SK-N-MC (cell line): ENCODE results near the gene FOXO3B.
"Not testable (repeated sequence)": the region's sequence is repeated elsewhere in the genome, so short reads cannot be mapped to it uniquely, and the experiment has no call there.

Experiments used
- DNase-seq: peaks from one replicate; pipeline ENCODE4 v3.0.0-alpha.2; 2011; ENCODE audit warnings: low read depth, low spot score
- H3K27ac ChIP-seq: fragments of 200-600 bp; sonication (generic); 2 replicates; pipeline ENCODE4 v1.5.1; 2016; ENCODE audit warnings: mixed run types
- H3K36me3 ChIP-seq: fragments of 200-600 bp; sonication (generic); 2 replicates; pipeline ENCODE4 v1.6.1; 2017; ENCODE audit warnings: antibody characterized with exemption, low read length, mixed read lengths; ENCODE audit not compliant: insufficient read depth
- H3K4me3 ChIP-seq: fragments of 200-600 bp; sonication (generic); 2 replicates; pipeline ENCODE4 v1.5.1; 2016
- H3K9ac ChIP-seq: fragments of 200-600 bp; sonication (generic); 2 replicates; pipeline ENCODE4 v1.8.0; 2017; ENCODE audit warnings: mixed run types, mixed read lengths; ENCODE audit not compliant: insufficient read length
- H3K9me3 ChIP-seq: fragments of 200-600 bp; sonication (generic); 2 replicates; pipeline ENCODE4 v1.6.1; 2017; ENCODE audit warnings: low read depth, mild to moderate bottlenecking, antibody characterized with exemption, low read length, moderate library complexity, mixed read lengths

The FOXO3B gene

GRCh38 chr17:18676928-18677327 lies 5.2 kb downstream of the FOXO3B start:
- DNase-seq, H3K9ac ChIP-seq, H3K4me3 ChIP-seq, H3K27ac ChIP-seq, H3K9me3 ChIP-seq: not testable (repeated sequence)
- peaks cover 14% of the 10 kb centered on the region; the same call in 1 of the 2 replicates for H3K36me3 ChIP-seq

GRCh38 chr17:18672395-18673227 lies 9.5 kb downstream of the FOXO3B start:
- H3K9me3 ChIP-seq, H3K4me3 ChIP-seq, H3K9ac ChIP-seq, DNase-seq, H3K27ac ChIP-seq: not testable (repeated sequence)
- peaks cover 23% of the 10 kb centered on the region; the same call in 1 of the 2 replicates for H3K36me3 ChIP-seq

- H3K36me3 ChIP-seq = peaks cover 14% of the 10 kb centered on the region; the same call in 1 of the 2 replicates
- not testable (repeated sequence) for H3K27ac ChIP-seq, H3K4me3 ChIP-seq, H3K9ac ChIP-seq, DNase-seq, H3K9me3 ChIP-seq
Observed at GRCh38 chr17:18668625-18669024, 13.5 kb downstream of the FOXO3B start.

GRCh38 chr17:18667535-18667934 lies 14.6 kb downstream of the FOXO3B start:
- not testable (repeated sequence) for DNase-seq, H3K4me3 ChIP-seq, H3K9me3 ChIP-seq, H3K27ac ChIP-seq, H3K9ac ChIP-seq
- H3K36me3 ChIP-seq = peaks cover 14% of the 10 kb centered on the region; the same call in 1 of the 2 replicates

GRCh38 chr17:18666326-18666725 lies 15.8 kb downstream of the FOXO3B start:
- not testable (repeated sequence) for H3K9me3 ChIP-seq, H3K36me3 ChIP-seq, H3K4me3 ChIP-seq, H3K27ac ChIP-seq, H3K9ac ChIP-seq, DNase-seq

GRCh38 chr17:18661924-18662624 lies 20.0 kb downstream of the FOXO3B start:
- not testable (repeated sequence) for H3K36me3 ChIP-seq, H3K9ac ChIP-seq, H3K9me3 ChIP-seq, DNase-seq, H3K27ac ChIP-seq, H3K4me3 ChIP-seq

- not testable (repeated sequence) for H3K9me3 ChIP-seq, DNase-seq, H3K27ac ChIP-seq, H3K36me3 ChIP-seq, H3K4me3 ChIP-seq, H3K9ac ChIP-seq
Observed at GRCh38 chr17:18650094-18650493, 32.0 kb downstream of the FOXO3B start.

- not testable (repeated sequence) for H3K9me3 ChIP-seq, H3K36me3 ChIP-seq, H3K27ac ChIP-seq, H3K4me3 ChIP-seq, DNase-seq, H3K9ac ChIP-seq
Observed at GRCh38 chr17:18644291-18644690, 37.8 kb downstream of the FOXO3B start, which contains the start of gene TBC1D28. Gene TBC1D28, minus strand, starts transcription at chr17:18644391. Its CDS starts 3,039 bp downstream, at chr17:18641352.

- not testable (repeated sequence) for H3K9me3 ChIP-seq, H3K36me3 ChIP-seq, H3K27ac ChIP-seq, H3K4me3 ChIP-seq, DNase-seq, H3K9ac ChIP-seq
Observed at GRCh38 chr17:18643124-18643523, 39.0 kb downstream of the FOXO3B start.

- not testable (repeated sequence) for H3K4me3 ChIP-seq, H3K27ac ChIP-seq, H3K36me3 ChIP-seq, DNase-seq, H3K9me3 ChIP-seq, H3K9ac ChIP-seq
Observed at GRCh38 chr17:18638357-18638756, 43.8 kb downstream of the FOXO3B start.

GRCh38 chr17:18636237-18636636 lies 45.9 kb downstream of the FOXO3B start:
- not testable (repeated sequence) for H3K36me3 ChIP-seq, DNase-seq, H3K27ac ChIP-seq, H3K9ac ChIP-seq, H3K9me3 ChIP-seq, H3K4me3 ChIP-seq

GRCh38 chr17:18635773-18636172 lies 46.3 kb downstream of the FOXO3B start:
- not testable (repeated sequence) for H3K36me3 ChIP-seq, H3K9ac ChIP-seq, H3K27ac ChIP-seq, H3K9me3 ChIP-seq, H3K4me3 ChIP-seq, DNase-seq

- not testable (repeated sequence) for H3K4me3 ChIP-seq
Observed at GRCh38 chr17:18634550-18635263, 47.4 kb downstream of the FOXO3B start.

More at GRCh38 chr17:18634550-18635263, 47.4 kb downstream of the FOXO3B start:
- not testable (repeated sequence) for H3K9me3 ChIP-seq, DNase-seq, H3K9ac ChIP-seq, H3K36me3 ChIP-seq, H3K27ac ChIP-seq
